Neural progenitor cell (in vitro differentiated cells): ENCODE data around the gene MBP.

Source experiments
- EZH2 ChIP-seq: fragments of 200-600 bp; sonication (generic); IDR thresholded peaks from 2 replicates; pipeline ENCODE4 v1.6.1; 2017; ENCODE audit warnings: antibody characterized with exemption, mild to moderate bottlenecking, moderate library complexity
- EZH2phosphoT487 ChIP-seq: fragments of 200-600 bp; sonication (generic); IDR thresholded peaks from 2 replicates; pipeline ENCODE4 v1.6.1; 2017; ENCODE audit warnings: antibody characterized with exemption
- TF ChIP-seq, protein P1 (sequence below): fragments of 200-600 bp; sonication (generic); IDR thresholded peaks from 2 replicates; pipeline ENCODE4 v1.5.1; 2017; ENCODE audit warnings: antibody characterized with exemption, mild to moderate bottlenecking

GRCh38 chr18:77025831-77026363, 106.7 kb downstream of the MBP start:
- TF ChIP-seq, protein P1, sequence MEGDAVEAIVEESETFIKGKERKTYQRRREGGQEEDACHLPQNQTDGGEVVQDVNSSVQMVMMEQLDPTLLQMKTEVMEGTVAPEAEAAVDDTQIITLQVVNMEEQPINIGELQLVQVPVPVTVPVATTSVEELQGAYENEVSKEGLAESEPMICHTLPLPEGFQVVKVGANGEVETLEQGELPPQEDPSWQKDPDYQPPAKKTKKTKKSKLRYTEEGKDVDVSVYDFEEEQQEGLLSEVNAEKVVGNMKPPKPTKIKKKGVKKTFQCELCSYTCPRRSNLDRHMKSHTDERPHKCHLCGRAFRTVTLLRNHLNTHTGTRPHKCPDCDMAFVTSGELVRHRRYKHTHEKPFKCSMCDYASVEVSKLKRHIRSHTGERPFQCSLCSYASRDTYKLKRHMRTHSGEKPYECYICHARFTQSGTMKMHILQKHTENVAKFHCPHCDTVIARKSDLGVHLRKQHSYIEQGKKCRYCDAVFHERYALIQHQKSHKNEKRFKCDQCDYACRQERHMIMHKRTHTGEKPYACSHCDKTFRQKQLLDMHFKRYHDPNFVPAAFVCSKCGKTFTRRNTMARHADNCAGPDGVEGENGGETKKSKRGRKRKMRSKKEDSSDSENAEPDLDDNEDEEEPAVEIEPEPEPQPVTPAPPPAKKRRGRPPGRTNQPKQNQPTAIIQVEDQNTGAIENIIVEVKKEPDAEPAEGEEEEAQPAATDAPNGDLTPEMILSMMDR: no peak
- no peak for TF ChIP-seq EZH2phosphoT487
- TF ChIP-seq EZH2: no peak
